HG02943 (cell line): ENCODE data around the gene PRR3.
"Not testable (repeated sequence)": the region's sequence is repeated elsewhere in the genome, so short reads cannot be mapped to it uniquely, and the experiment has no call there.

Source experiments
- ATAC-seq: cut with Tn5 transposase; IDR thresholded peaks from one replicate; pipeline ENCODE4 v1.9.1; 2021; ENCODE audit warnings: mild to moderate bottlenecking, low read depth, moderate library complexity; ENCODE audit not compliant: unreplicated experiment

Gene PRR3

DNA sequence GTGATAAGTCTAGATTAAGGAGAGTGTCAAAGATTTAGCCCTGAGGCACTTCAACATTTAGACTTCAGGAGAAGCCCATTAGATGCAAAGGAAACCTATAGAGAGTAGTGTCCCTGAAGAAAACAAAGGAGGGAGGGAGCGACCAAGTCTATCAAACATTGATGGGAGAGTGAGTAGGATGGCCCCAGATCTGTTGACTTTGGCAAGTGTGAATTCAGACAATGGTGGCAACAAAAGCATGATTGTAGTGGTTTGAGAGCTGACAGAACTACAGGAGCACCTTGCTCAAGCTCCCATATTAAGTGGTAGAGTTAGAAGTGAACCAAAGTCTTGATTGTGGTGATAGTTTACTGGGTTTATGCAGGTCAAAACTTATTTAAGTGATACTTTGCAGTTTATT, 13.2 kb downstream of the PRR3 start:
- no peak for ATAC-seq

DNA sequence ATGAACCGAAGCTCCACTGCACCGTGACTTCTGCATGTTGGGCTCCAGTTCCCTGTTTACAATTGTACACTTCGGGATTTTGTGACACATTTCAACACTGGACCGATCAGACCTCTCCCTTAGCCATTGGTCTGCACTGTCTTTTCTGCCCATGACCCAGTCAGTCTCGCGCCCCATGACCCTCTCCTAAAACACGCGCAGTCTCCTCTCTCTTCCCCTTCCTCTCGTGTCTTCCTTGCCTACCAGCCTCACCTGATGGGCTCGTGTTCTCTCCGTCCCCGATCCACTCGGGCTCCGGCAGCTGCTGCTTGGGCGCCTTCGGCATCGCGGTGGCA, 13.6 kb downstream of the PRR3 start:
- ATAC-seq = peak; percentile 20

DNA sequence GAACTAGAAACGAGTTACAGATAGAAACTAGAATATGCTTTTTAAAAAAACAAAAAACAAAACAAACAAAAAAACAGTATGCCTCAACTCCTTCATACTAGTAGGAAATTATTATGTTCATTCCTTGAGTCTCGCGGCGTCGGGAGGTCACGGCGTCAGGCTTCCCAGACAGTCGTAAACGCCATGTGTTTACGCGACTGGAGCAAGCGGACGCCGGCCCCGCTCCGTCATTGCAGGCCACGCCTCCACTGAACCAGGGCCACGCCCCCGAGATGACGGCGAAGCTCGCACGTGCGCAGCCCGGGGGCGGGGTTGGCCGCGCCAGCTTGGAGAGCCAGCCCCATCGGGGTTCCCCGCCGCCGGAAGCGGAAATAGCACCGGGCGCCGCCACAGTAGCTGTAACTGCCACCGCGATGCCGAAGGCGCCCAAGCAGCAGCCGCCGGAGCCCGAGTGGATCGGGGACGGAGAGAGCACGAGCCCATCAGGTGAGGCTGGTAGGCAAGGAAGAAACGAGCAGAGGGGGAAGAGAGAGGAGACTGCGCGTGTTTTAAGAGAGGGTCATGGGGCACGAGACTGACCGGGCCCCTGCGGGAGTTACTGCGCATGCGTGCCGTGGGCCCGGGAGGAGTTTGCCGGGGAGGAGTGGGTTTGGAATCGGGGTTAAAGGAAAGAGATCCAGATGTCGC, 14.1 kb downstream of the PRR3 start, which contains the start of gene ABCF1:
ABCF1 (plus strand) TSS at position 368 of the 687 bp plus-strand sequence; CDS start at position 414, 46 bp downstream.
- ATAC-seq = peak; percentile 85

DNA sequence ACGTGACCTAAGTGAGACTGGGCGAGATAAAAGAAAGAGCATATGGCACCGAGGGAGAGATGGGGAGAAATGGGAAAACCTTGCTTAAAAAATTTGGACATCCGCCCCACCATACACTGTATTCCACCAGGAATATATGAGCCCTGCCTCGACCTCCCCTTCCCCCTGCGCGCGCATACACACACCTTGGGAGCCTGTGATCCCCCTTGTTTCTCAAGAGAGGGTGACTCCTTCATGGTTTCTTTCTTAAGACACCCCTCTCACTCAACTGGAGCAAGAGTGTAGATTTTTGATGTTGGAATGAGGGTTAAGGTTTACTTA, 14.6 kb downstream of the PRR3 start:
- ATAC-seq = no peak

DNA sequence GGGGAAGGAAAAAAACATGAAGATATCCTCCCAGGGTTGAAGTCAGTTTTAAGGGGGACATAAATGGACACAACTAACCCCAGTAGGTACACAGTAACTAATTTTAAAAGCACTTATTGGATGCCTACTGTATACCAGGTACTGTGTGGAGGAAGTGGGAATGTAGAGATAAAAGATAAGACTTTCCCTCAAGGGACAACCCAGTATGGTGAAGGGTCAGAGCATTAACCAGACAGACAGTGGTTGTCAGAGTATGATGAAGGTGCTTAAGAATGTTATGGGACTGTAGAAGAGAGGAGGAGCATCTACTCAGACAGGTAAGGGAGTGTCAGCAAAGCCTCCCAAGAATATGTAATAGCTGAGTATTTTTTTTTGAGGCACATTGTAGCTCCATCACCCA, 15.1 kb downstream of the PRR3 start:
- ATAC-seq = no peak

DNA sequence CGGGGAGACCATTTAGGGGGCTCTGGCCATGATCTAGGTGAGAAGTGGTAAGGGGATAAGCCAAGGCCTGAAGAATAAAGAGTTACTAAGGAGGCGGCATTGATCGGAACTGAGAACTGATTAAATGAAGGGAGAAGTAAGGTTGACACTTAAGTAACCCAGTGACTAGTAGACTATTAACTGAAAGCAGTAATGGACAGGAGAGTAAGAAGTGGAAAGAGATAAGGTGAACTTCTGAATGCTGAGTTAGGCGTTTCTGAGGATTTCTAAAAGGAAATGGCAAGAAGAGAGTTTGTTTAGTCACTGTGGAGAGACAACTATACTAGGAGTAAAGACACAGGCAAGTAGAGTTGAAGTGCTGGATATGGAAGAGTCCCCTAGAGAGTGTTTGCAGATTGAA, 16.0 kb downstream of the PRR3 start:
- ATAC-seq = no peak

DNA sequence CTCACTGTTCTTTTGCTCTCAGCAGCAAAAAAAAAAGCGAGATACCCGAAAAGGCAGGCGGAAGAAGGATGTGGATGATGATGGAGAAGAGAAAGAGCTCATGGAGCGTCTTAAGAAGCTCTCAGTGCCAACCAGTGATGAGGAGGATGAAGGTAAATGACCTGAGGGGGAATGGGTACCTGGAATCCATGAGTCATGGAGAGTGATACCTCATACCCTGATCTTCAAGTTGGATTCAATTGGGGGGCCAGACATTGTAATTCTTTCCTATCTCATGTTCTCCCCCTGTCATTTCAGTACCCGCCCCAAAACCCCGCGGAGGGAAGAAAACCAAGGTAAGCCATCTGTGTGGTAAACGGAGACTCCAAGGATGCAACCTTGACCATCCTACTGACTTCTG, 21.0 kb downstream of the PRR3 start:
- ATAC-seq = no peak

DNA sequence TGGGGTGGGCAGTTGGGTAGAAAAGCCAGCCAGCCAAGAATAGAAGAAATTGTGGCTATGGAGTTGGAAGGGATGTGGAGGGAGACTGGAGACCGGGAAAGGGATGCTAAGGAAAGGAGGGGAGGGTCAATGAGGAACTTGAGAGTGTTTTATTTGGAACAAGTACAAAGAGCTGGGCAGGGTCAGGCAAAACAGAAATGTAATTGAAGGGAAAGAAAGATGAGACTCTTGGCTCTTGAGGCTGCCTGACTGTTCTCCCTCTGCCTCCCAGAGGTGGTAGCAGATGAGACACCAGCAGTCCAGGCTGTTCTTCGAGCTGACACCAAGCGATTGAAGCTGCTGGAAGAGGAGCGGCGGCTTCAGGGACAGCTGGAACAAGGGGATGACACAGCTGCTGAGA, 26.8 kb downstream of the PRR3 start:
- ATAC-seq = no peak

DNA sequence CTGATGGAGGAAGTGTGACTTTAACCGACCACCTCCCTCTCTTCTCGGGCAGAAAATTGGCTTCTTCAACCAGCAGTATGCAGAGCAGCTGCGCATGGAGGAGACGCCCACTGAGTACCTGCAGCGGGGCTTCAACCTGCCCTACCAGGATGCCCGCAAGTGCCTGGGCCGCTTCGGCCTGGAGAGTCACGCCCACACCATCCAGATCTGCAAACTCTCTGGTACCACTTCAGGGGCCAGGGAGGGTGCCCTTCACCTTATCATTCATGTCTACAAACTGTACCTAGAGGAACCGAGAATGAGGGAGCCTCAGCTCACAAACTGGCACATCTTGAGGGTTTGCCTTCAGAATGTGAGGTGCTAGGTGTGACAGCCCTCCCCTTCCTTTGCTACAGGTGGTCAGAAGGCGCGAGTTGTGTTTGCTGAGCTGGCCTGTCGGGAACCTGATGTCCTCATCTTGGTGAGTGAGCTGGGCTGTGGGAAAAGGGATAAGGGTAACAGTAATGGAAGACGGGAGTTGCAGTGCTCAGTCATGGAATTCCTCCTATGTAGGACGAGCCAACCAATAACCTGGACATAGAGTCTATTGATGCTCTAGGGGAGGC, 32.8 kb downstream of the PRR3 start:
- no peak for ATAC-seq

DNA sequence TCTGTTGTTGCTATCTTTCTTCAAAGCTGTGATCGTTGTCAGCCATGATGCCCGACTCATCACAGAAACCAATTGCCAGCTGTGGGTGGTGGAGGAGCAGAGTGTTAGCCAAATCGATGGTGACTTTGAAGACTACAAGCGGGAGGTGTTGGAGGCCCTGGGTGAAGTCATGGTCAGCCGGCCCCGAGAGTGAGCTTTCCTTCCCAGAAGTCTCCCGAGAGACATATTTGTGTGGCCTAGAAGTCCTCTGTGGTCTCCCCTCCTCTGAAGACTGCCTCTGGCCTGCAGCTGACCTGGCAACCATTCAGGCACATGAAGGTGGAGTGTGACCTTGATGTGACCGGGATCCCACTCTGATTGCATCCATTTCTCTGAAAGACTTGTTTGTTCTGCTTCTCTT, 33.4 kb downstream of the PRR3 start:
- ATAC-seq = no peak

DNA sequence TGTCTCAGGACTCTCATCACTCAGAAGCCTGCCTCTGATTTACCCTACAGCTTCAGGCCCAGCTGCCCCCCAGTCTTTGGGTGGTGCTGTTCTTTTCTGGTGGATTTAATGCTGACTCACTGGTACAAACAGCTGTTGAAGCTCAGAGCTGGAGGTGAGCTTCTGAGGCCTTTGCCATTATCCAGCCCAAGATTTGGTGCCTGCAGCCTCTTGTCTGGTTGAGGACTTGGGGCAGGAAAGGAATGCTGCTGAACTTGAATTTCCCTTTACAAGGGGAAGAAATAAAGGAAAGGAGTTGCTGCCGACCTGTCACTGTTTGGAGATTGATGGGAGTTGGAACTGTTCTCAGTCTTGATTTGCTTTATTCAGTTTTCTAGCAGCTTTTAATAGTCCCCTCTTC, 33.9 kb downstream of the PRR3 start:
- no peak for ATAC-seq

DNA sequence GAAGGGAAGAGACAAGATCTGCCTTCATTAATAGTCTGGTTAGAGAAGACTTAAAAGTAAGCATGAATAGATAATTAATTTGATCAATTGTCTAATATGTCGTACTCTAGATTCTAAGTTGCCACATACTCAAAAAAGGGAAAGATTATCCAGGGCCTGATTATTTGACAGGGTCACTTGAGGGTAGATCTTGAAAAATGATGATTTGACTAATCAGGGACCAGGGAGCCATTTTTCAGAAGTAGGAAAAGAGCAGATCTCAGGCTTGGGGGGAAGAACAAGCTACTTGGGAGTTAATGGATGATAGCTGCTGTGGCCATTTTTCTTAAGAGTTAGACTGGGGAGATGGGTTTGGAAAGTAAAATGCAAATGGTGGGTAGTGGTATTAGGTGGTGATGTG, 35.2 kb downstream of the PRR3 start:
- ATAC-seq = no peak

DNA sequence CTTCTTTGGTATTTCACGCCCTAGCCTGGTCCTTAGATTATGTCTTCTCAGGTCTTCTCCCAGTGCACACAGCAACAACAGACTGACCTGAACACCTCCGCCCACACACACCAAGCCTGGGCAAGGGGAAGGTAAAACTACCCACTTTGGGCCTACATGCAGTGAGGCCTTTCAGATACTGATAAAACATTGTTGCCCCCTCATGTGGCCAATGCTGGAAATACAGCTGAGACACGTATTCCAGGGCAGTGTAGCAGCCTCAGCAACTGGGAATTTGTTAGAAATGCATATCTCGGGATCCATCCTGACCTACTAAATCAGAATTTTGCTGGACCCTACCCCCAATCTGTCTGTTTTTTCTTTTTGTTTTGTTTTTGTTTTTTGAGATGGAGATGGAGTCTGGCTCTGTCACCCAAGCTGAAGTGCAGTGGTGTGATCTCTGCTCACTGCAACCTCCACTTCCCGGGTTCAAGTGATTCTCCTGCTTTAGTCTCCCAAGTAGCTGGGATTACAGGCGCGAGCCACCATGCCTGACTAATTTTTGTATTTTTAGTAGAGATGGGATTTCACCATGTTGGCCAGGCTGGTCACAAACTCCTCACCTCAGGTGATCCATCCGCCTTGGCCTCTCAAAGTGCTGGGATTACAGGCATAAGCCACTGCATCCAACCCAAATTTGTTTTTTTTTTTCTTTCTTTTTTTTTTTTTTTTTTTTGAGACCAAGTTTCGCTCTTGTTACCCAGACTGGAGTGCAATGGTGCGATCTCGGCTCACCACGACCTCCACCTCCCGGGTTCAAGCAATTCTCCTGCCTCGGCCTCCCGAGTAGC, 40.4 kb downstream of the PRR3 start:
- ATAC-seq = not testable (repeated sequence)

DNA sequence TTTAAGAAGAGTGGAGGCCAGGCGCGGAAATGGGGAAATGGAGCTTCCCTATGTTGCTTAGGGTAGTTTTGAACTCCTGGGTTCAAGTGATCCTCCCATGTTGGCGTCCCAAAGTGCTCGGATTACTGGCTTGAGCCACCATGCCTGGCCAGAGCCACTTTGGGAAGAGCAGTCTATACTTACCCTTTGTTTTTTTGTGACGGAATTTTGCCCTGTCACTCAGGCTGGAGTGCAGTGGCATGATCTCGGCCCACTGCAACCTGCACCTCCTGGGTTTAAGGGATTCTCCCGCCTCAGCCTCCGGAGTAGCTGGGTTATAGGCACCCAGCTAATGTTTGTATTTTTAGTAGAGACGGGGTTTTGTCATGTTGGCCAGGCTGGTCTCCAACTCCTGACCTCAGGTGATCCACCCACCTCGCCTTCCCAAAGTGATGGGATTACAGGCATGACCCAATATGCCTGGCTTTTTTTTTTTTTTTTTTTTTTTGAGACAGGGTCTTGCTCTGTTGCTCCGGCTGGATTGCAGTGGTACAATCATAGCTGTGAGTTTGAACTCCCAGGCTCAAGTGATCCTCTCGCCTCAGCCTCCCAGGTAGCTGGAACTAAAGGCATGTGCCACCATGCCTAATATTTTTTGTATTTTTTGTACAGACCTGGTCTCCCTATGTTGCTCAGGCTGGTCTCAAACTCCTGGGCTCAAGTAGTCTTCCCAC, 42.0 kb downstream of the PRR3 start:
- ATAC-seq = no peak

DNA sequence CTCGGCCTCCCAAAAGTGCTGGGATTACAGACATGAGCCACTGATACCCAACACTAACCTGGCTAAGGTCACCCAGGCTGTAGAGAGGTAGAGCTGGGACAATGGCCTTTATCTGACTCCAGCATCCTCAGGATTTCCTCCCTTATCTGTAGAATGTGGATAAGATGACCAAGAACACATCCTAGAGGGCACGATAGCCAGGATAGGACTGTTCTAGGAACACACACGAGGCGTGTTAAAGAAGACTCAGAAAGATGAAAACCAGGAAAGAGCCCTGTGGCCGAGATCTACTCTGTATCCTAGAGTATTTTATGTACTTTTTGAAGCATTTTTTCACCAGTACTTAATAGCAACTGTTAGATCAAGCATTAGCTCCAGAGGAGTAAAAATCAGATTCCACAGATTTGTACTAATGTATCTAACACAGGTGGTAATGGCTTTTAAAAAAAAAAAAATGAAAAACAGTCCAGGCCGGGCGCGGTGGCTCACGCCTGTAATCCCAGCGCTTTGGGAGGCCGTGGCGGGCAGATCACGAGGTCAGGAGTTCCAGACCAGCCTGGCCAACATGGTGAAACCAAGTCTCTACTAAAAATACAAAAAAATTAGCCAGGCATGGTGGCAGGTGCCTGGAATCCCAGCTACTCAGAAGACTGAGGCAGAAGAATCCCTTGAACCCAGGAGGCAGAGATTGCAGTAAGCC, 42.7 kb downstream of the PRR3 start:
- ATAC-seq = no peak

DNA sequence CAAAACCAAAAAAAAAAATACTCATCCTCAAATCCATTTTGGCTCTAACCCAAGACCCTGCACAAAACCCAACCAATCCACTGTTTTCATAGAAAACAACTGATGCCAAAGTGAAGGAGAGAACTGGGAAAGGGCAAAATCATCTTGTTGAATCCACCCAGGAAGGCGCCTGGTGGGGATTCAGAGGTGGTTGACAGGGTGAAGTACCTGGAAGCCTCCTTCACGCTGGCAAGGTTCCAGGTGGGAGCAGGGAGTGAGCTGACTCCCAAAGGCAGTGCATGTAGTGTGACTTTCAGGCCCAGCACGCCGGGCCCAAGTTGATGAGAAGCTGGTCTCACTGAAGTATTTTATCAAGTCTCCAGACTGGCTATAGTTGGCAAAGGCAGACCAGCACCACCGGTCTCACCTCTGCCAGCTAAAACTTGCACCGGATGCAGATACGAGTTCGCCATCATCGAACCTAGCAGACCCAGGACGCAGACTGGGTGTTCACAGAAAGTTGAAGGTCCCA, 43.4 kb downstream of the PRR3 start:
- ATAC-seq = no peak

DNA sequence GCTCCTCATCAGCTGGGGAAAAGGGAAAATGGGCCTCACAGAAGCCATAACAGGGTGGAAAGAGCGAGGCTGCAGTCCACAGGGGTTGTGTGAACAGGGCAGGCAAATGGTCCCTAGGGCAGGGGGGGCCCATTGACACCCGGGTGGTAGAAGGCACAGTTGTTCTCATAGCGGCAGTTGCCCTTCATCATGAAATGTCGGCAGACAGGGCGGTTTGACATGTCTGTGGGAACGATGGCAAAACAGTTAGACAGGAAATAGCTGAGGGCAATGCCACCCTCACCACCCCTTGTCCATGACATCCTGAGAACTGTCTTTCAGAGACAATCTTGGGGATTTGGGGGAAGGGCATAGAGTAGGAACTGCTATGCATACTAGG, 44.3 kb downstream of the PRR3 start:
- no peak for ATAC-seq

DNA sequence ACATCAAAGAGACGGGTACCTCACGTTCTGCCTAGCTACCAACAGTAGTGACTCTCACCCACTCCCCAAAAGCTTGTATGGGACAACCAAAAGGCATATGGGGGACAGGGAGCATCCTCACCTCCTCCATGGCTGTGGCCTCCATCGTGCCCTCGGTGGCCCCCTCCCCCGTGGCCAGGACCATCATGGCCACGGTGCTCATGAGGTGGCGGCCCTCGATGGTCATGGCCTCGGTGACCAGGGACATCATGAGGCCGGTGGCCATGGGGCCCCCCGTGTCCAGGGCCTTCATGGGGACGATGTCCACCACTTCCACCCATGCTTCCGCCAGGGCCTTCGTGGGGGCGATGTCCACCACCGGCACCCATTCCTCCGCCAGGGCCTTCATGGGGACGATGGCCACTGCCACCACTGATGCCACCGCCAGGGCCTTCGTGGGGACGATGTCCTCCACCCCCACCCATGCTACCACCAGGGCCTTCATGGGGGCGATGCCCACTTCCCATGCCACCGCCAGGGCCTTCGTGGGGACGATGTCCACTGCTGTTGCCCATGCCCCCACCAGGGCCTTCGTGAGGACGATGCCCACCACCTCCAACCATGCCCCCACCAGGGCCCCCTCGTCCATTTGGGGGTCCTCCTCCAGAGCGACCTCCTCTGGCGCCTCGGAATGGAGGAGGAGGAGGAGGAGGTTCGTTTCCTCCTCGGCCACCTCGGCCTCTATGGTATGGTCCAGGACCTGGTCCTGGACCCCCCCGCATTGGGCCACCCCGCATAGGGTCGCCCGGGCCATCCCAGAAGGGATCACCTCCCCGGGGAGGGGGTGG, 44.9 kb downstream of the PRR3 start:
- ATAC-seq = no peak

DNA sequence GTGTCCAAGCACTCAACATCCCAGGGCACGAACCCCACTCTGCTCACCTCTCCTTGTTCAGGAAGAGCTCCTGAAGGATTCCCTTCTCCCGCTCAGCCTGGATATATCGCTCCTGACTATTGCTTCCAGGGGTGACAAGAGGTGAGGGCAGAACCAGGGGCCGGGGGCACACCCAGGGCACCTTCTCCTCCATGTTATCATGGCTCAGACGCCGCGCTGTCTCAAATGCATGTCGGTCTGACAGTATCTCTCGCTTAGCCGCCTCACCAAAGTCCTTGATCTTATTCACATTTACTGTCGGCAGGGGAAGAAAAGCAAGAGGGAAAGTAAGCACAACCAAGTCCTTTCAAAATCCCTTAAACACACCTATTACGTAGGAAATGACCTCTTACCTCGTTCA, 46.9 kb downstream of the PRR3 start:
- no peak for ATAC-seq

DNA sequence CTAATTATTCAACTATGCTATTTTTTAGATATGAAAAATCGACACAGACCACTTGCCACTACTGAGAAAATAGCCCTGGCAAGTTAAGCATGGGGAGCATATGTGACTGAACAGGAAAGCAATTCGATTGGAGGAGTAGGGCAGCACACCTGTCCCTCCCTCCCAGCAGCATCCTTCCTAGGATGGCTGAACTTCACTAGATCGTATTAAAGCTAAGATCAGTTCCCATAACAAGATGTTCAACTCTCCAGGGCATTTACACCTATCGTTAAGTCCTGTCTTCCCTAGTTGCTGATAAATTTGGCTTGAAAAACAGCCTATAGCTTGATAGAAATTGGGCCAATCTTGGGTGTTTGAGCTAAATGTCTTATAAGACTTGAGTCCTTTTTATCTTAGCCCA, 53.0 kb downstream of the PRR3 start:
- ATAC-seq = no peak
